IPS-20b (cell line): ENCODE measurements around the gene DNAJC18.

Experiments
- H3K27ac ChIP-seq: one replicate; pipeline ENCODE4 v1.5.1; 2013; ENCODE audit warnings: low read length
- H3K27me3 ChIP-seq: 2 replicates; pipeline ENCODE4 v1.6.1; 2013; ENCODE audit warnings: mild to moderate bottlenecking, low read length, inconsistent platforms; ENCODE audit not compliant: insufficient read depth
- H3K36me3 ChIP-seq: 2 replicates; pipeline ENCODE4 v1.6.1; 2013; ENCODE audit warnings: low read depth, mild to moderate bottlenecking, inconsistent platforms, low read length, moderate library complexity; ENCODE audit not compliant: insufficient read depth
- H3K4me1 ChIP-seq: 2 replicates; pipeline ENCODE4 v1.6.1; 2013; ENCODE audit warnings: mild to moderate bottlenecking, control low read depth, inconsistent platforms, low read length, moderate library complexity; ENCODE audit not compliant: insufficient read depth
- H3K4me3 ChIP-seq: 2 replicates; pipeline ENCODE4 v1.5.1; 2013; ENCODE audit warnings: mild to moderate bottlenecking, low read length, inconsistent platforms
- H3K9ac ChIP-seq: 2 replicates; pipeline ENCODE4 v1.6.1; 2013; ENCODE audit warnings: low read depth, mild to moderate bottlenecking, inconsistent platforms, low read length, moderate library complexity
- H3K9me3 ChIP-seq: 2 replicates; pipeline ENCODE4 v1.6.1; 2013; ENCODE audit warnings: mild to moderate bottlenecking, low read depth, low read length, inconsistent platforms; ENCODE audit not compliant: insufficient read depth

The DNAJC18 gene

DNA sequence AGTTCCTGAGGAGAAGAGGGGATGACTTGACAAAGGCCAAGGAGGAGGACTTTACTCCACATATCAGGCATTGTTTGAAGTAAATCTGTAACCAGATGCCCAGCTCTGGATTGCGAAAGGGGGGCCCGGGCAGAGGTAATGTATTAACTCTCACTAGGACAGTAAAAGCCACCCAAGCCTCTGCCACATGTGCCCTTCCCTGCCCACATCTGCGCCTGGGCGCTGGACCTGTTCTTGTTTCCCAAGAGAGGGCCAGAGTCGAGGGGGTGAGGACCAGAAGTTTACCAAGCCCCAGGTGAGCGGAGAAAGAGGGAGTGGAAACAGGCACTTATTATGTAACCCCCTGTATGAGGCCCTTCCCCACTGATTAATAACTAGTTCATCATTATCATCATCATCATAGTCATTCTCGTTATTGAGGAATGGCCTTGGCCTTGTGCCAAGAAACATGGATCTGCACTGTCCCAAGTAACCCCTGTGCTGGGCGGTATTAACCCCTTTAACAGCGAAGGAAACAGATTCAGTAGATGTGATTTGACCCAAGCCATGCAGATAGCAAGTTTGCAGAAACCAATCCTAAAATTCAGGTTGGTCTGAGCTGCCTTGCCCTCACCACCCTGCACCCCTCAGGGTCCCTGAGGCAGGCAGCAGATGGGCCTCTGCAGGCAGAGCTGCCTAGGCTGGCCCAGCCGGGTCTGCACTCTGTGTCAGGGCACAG, 55.9 kb downstream of the DNAJC18 start, which contains the start of gene SLC23A1:
TSS of gene SLC23A1 (minus strand) at position 23 of the 718 bp plus-strand sequence. CDS start 44 bp downstream, outside the sequence.
- Histone ChIP-seq H3K36me3 (no peaks in the 10 kb centered on the region), H3K27me3 (no peaks in the 10 kb centered on the region), H3K27ac (no peak within 1 kb of the TSS), H3K4me1 (peaks cover 7% of the 10 kb centered on the region; the same call in 1 of the 2 replicates), H3K9me3 (no peaks in the 10 kb centered on the region), H3K4me3 (no peak within 1 kb of the TSS), H3K9ac (no peak within 1 kb of the TSS)

DNA sequence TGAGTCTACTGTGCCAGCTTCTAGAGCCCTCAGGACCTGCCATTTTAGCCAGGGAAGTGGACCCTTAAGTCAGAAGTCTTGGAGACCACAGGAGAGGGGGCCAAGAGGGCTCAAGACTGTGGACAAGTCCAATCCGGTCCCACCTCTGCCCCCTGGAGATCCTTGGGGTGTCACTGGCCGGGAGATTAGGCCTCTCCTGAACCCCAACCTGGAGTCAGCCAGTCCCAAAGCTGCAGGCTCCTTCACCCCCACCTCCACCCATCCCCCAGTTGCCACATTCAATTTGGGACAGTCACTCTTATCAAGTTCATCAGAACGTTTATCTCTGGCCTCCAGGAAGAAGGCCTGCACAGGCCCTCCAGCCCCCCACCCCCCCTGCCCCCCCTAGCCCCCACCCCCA, 56.5 kb downstream of the DNAJC18 start:
- no peak overlapping the region for H3K27ac ChIP-seq
- H3K9me3 ChIP-seq, result no peaks in the 10 kb centered on the region

DNA sequence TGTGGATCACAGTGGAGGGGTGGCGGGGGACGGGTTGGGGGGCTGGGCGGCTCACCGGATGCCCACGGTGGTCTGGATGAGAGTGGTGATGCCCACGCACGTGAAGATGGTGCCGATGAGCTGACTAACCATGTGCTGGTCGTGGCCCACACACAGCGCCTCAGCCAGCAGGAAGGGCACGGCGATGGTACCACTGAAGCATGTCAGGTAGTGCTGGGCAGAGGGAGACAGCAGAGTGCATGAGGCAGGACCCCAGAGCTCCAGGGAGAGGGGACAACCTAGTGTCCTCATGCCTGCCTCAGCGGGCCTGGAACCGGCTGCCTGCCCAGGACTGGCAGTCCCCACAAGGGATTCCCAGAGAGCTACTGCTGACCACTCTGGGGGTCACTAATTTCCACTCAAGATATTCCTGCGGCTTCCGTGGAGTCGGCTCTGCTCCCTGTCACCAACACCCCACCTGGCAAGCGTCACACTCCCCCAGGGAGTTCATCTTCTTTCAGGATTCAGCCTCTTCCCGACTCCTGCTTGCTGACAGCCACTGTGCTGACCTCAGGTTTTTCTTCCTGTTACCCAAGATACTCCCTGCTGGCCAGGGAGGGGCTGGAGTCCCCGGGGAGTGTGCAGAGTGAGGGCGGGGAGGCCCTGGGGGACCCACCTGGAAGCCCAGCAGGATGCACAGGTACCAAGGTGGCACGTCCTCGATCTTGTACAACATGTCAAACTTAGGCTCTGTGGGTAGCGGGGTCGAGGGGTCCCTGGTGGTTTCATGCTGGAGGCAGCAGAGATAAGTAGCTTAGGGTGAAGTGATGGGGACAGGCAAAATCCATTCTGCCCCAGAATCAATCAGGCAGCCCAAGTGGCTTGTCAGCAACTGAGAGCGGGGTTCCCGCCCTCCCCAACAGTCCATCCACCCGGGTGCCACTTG, 57.2 kb downstream of the DNAJC18 start:
- H3K36me3 ChIP-seq, result no peaks in the 10 kb centered on the region
- no peaks in the 10 kb centered on the region for H3K27me3 ChIP-seq
- no peak overlapping the region for H3K4me3 ChIP-seq
- H3K9me3 ChIP-seq, result no peaks in the 10 kb centered on the region
- no peaks in the 10 kb centered on the region for H3K4me1 ChIP-seq
- H3K9ac ChIP-seq, result no peak overlapping the region
- H3K27ac ChIP-seq, result no peak overlapping the region

More for the DNA sequence above, 56.5 kb downstream of the DNAJC18 start:
- Histone ChIP-seq H3K27me3 (no peaks in the 10 kb centered on the region), H3K9ac (no peak overlapping the region), H3K36me3 (no peaks in the 10 kb centered on the region), H3K4me1 (peaks cover under 1% of the 10 kb centered on the region; the same call in 1 of the 2 replicates), H3K4me3 (no peak overlapping the region)

DNA sequence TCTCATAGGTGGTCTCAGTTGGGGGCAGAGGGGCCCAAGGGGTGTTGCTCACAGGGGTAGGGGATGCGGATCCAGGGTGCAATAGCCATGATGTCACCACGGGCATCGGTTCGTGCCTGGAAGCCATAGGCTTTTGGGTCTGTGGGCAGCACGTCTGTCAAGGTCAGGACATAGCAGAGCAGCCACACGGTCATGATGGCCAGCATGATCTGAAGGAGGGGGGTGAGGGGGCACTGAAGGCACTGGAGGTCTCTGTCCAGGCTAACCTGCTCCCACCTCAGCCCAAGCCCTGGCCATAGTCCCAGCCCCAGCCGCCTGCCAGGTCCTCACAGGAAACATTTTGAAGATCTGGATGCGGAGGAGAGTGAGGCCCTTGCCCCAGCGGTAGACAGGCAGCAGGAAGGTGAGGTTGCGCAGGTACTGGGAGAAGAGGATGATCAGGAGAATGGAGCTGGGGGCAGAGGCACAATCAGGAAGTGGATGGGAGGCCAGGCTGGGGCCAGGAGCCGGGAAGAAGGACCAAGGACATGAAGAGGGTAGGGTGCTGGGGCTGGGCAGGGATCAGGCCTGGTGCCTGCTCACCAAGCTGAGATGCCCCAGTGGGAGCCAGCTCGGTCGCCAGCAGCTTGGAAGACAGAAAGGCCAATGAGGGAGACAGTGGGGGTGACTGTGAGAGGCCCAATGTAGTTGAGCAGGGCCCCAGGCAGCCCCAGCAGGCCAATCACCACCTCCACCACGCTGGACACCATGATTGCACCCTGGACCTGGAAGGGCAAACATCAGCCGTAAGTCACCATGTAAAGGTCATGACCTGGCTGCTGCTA, 59.5 kb downstream of the DNAJC18 start:
- Histone ChIP-seq H3K4me3 (no peak overlapping the region), H3K9me3 (no peaks in the 10 kb centered on the region), H3K4me1 (no peaks in the 10 kb centered on the region), H3K36me3 (no peaks in the 10 kb centered on the region), H3K9ac (no peak overlapping the region), H3K27ac (no peak overlapping the region), H3K27me3 (no peaks in the 10 kb centered on the region)

DNA sequence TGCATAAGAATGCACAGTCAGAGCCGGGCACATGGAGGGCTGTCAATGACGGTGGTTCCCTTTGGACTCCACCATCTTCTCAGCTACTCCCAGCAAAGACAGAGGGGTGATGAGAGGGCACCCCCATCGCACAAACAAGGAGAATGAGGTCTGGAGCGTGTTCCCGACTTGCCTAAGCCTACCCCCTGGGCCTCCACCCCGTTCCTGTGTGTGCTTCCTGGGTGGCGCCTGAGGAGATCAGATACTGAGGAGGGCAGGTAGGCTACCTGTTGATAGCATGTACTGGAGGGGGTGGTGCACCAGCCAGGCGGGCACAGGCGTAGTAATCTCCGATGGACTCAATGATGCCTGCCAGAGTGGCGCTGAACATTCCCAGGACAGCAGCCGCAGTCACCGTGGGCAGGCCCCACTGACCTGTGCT, 60.4 kb downstream of the DNAJC18 start:
- Histone ChIP-seq H3K27ac (no peak overlapping the region), H3K9ac (no peak overlapping the region), H3K9me3 (no peaks in the 10 kb centered on the region), H3K27me3 (no peaks in the 10 kb centered on the region), H3K4me1 (no peaks in the 10 kb centered on the region), H3K36me3 (no peaks in the 10 kb centered on the region), H3K4me3 (no peak overlapping the region)

DNA sequence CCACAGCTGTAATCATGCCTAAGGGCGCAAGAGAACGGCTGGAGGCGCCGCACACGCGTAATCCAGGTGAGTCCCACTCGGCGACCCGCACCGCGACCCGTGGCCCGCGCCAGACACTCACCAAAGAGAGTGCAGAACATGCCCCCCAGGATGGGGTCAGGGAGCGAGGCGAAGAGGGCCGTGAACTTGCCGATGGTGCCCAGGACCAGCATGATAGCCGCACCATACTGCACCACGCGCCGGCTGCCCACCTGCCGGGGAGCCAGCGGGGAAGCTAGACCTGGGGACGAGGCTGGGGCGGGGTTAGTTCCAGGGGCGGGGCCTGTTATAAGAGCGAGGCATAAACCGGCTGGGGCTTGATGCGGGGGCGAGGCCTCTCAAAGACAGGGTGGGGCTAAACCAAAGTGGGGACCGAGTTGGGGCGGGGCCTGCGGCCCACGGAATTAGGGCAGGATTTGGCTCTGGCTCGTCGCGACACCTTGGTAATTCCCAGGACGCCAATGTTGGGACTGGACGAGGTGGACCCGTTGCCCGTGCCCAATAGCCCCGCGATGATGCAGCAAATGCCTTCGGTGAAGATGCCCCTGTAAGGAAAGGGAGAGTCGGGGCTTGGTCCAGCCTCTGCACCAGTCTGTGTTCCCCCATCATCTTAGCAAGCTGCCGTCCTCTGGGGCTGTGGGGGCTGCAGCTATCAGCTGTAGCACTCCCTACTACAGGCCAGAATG, 61.1 kb downstream of the DNAJC18 start:
- Histone ChIP-seq H3K4me1 (no peaks in the 10 kb centered on the region), H3K9ac (no peak overlapping the region)

DNA sequence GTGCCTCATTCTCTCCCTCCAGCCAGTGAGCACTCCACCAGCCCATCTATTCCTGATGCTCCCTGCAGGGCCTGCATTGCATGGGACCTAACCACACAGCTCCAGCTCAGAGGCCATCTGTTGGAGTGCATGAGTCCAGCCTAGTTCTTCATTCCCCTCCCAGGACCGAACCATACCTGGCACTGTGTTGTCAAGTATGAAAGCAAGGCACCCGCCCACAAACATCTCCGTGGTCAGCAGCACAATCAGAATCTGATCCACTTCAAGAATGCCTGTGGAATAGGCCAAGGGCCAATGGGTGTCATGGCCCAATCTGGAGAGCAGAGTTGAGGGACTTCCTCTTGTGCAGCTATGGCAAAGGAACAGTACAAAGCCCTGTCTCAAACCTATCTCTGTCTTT, 62.1 kb downstream of the DNAJC18 start:
- Histone ChIP-seq H3K4me1 (no peaks in the 10 kb centered on the region), H3K27me3 (no peaks in the 10 kb centered on the region), H3K36me3 (no peaks in the 10 kb centered on the region; the same call in 1 of the 2 replicates), H3K27ac (no peak overlapping the region), H3K9ac (no peak overlapping the region), H3K4me3 (no peak overlapping the region), H3K9me3 (no peaks in the 10 kb centered on the region)

More for the DNA sequence above, 61.1 kb downstream of the DNAJC18 start:
- Histone ChIP-seq H3K36me3 (no peaks in the 10 kb centered on the region), H3K9me3 (no peaks in the 10 kb centered on the region), H3K27ac (no peak overlapping the region), H3K27me3 (no peaks in the 10 kb centered on the region), H3K4me3 (no peak overlapping the region)

GRCh38 chr5:139376364-139376763, 63.0 kb downstream of the DNAJC18 start:
- Histone ChIP-seq H3K9me3 (no peaks in the 10 kb centered on the region), H3K27ac (no peak overlapping the region), H3K4me1 (no peaks in the 10 kb centered on the region), H3K27me3 (no peaks in the 10 kb centered on the region), H3K36me3 (peaks cover 8% of the 10 kb centered on the region), H3K4me3 (no peak overlapping the region), H3K9ac (no peak overlapping the region)

GRCh38 chr5:139374909-139375308, 64.4 kb downstream of the DNAJC18 start:
- H3K36me3 ChIP-seq, result peaks cover 17% of the 10 kb centered on the region
- no peak overlapping the region for H3K27ac ChIP-seq
- no peak overlapping the region for H3K4me3 ChIP-seq
- no peaks in the 10 kb centered on the region for H3K9me3 ChIP-seq
- no peaks in the 10 kb centered on the region for H3K4me1 ChIP-seq
- H3K9ac ChIP-seq, result no peak overlapping the region
- H3K27me3 ChIP-seq, result no peaks in the 10 kb centered on the region

- Histone ChIP-seq H3K4me1 (no peaks in the 10 kb centered on the region), H3K9me3 (no peaks in the 10 kb centered on the region), H3K36me3 (peaks cover 45% of the 10 kb centered on the region), H3K4me3 (no peak overlapping the region), H3K27ac (no peak overlapping the region), H3K27me3 (no peaks in the 10 kb centered on the region), H3K9ac (no peak overlapping the region)
Observed at GRCh38 chr5:139371482-139372435, 67.6 kb downstream of the DNAJC18 start.
